NCI-H2171 treated with DMSO at 0.1 percent for 48 hours (cell line): ENCODE measurements around the gene CYB5D1.
A peak's percentile ranks its signal among the peaks of the same experiment; 100 is the strongest.
"Not testable (repeated sequence)": the region's sequence is repeated elsewhere in the genome, so short reads cannot be mapped to it uniquely, and the experiment has no call there.

Experiments
- DNase-seq: peaks from one replicate; lab custom pipeline; 2025; lab: John Stamatoyannopoulos, UW

Gene CYB5D1

GRCh38 chr17:7856011-7856810 lies 1.6 kb upstream of the CYB5D1 start:
- peak; percentile 23 for DNase-seq

- DNase-seq, result peak; percentile 100
Observed at GRCh38 chr17:7856811-7857712, 741 bp upstream of the CYB5D1 start, which contains the start of gene NAA38. TSS of gene NAA38 (minus strand) at chr17:7857559. CDS start at chr17:7857463, 96 bp downstream.

DNA sequence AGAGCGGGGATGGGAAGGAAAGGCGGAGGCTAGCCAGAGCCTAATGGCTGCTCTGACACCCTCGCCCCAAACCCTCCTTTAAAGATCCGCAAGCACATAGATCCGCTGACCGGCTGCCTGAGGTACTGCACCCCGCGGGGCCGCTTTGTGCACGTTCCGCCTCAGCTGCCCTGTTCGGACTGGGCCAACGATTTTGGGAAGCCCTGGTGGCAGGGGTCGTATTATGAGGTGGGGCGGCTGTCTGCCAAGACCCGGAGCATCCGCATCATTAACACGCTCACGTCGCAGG lies 663 bp downstream of the CYB5D1 start:
- DNase-seq, result peak; percentile 52

DNA sequence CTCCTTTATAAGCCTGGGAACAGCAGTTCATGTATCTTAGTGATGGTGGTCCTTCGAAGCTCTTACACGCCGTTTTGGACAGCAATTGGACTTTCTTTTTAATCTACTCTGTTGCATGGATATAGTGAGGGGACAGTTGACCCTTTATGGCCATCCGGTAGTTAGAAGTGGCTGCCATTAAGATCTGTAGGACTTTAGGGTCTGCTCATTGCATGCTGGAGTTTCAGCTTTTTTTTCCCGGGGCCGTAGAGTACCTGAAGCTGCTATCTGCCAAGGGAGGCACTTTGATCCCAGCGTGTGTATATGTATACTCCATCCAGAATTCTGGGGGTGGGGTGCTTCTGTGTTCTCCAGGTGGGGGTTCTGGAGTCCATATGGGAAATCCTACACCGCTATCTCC lies 1.2 kb downstream of the CYB5D1 start:
- DNase-seq, result no peak

GRCh38 chr17:7862692-7863437 lies 5.1 kb downstream of the CYB5D1 start:
- peak; percentile 83 for DNase-seq

DNA sequence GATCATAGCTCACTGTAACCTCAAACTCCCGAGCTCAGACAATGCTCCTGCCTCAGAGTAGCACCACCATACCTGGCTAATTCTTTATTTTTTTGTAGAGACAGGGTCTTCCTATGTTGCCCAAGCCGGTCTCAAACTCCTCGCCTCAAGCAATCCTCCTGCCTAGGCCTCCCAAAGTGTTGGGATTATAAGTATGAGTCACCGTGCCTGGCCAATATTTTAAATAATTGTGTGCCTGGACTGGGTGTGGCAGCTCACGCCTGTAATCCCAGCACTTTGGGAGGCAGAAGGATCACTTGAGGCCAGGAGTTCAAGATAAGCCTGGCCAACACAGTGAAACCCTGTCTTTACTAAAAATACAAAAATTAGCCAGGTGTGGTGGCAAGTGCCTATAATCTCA lies 6.6 kb downstream of the CYB5D1 start:
- not testable (repeated sequence) for DNase-seq

DNA sequence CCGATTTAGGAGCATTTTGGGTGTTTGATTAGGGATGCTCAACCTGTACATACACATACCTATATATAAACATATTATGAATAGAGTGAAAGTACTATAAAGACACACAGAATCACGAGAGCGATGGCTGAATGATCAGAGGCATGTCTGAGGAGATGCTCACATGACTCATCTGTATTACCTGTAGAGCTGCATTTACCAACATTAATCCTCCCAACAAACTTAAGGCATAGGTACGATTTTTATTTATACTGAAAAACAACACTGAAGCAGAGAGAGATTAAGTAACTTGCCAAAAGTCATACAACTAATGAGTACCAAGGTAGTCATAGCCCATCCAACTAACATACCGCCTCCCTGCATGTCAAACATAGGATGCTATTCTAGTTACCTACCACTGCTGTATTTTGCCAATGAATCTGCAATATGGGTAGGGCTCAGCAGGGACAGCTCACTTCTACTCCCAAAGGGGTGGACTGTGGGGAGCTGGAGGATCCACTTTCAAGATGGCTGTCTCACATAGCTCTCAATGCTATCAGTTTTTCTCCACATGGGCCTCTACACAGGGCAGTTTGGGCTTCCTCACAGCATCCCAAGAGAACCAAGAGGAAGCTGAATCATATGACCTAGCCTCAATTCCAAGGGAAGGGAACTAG lies 7.3 kb downstream of the CYB5D1 start:
- no peak for DNase-seq

DNA sequence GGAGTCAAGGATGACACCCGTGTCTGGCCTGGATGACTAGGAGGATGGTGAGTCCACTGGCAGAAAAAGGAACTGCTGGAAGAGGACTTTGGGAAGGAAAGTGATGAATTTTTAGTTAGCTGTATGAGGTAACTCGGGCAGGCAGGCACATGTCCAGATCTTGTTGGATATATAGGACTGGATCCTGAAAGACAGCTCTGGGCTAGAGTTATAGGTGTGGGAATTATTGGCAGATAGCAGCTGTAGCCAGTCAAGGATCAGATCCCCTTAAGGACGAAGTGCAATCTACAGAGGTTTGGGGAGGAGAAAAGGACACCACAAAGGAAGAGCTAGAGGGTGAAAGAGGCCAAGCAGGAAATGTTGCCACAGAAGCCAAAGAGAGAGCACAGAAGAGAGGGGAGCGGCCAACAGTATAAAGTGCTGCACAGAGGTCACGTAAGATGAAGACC lies 10.1 kb downstream of the CYB5D1 start:
- DNase-seq, result no peak

DNA sequence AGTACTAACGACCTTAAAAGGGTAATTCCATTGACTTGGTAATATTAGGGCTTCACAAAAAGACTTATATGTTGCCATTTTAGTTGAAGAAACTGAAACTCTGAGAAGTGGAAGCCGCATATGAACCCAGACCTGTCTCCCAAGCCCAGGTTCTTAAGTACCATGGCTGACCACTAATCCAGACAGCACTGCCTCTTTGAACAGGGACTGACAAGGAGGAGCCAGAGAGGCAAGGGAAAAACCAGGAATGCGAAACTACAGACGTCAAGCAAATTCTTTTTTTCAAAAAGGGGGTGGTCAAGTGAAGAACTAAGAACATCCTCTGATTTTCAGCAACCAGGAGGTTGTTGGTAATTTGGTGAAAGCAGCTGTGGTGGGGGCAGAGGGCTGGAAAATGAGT lies 15.2 kb downstream of the CYB5D1 start:
- no peak for DNase-seq

DNA sequence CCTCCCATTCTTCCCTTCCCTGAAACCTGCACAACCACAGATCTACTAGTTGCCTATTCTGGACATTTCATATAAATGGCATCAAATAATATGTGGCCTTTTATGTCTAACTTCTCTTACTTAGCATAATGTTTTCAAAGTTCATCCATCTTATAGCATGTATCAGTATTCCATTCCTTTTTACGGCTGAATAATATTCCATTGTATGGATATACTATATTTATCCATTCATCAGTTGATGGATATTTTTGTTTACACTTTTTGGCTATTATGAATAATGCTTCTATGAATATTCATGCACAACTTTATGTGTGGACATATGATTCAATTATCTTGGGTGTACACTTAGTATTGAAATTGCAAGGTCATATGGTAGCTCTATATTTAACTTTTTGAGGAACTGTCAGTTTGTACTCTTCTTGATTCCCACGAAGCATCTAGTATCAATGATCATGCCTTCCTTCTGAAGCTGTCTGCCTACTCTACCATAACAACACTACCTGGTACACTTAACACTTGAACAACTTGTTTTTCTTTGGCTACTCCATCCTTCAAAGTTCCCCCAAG lies 18.1 kb downstream of the CYB5D1 start:
- no peak for DNase-seq

GRCh38 chr17:7878234-7878633 lies 20.4 kb downstream of the CYB5D1 start:
- DNase-seq, result no peak

DNA sequence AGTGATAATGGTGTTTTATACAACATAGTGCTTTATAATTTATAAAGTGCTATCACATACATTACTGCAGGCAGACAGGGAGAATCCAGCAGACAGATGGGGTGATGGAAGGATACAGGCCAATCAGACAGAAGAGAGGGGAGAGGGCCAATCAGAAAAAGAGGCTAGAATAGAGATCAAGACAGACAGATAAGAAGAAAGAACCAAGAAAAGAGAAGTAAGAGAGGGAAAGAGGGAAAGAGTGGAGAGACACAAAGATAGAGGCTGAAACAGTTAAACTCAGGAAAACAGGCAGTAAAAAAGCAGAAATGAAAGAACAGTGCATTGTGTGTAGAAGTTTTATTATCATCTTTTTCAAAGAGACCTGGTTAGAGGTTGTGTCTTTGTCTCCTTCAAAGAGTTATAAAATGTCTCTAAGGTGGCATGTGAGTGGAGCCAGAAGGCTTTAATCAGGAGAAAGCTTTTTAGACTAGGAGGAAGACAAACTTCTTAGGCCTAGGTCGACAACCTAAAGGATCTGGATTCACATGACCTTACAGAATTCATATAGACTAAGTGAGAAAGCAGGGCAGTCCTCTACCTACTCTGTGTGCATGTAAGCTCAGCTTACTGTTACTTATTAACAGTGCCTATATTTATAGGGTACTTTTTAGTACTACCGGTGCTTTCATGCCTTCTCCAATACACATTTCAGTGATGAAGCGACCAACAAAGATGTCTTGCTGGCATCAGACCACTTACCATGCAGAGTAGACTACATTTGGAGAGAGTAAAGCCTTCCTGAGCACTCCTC lies 22.5 kb downstream of the CYB5D1 start:
- peak; percentile 48 for DNase-seq

DNA sequence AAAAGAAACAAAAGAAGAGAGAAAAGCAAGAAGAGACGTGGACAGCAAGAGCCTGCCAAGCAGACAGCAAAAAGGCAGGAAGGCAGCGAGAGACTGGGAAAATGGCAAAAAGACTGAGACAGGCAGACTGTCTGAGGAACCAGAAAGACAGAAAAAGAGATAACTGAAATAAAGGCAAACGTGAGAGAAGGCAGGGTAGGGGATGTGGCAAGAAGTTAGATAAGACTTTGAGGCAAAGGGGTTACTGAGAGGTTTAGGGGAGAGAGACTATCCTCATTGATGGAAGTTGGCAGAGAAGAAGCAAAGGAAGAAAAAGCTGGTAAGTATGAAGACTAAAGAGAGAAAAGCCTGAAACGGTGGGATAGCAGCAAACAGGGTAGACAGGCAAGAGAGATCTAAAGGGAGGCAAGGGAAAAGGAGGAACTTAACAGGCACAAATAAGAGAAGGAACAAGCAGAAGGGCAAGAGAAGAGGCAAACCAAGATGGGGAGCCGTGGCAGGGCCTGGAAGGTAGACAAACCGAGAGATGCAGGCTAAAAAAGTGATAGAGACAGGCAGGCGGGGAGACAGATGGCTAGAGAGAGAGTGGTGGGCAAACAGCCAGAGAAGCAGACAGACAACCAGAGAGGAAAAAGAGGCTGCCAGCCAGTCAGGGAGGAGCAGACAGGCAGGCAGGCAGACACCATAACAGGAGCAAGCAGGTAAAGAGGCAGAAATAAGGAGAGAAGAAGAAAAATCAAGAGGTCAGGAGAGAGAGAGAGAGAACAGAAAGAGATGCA lies 23.7 kb downstream of the CYB5D1 start:
- DNase-seq, result peak; percentile 98

- DNase-seq, result peak; percentile 92
Observed at GRCh38 chr17:7882068-7882467, 24.3 kb downstream of the CYB5D1 start.

- peak; percentile 71 for DNase-seq
Observed at GRCh38 chr17:7882629-7883028, 24.8 kb downstream of the CYB5D1 start.

- DNase-seq, result peak; percentile 74
Observed at GRCh38 chr17:7883781-7884386, 26.1 kb downstream of the CYB5D1 start.

DNA sequence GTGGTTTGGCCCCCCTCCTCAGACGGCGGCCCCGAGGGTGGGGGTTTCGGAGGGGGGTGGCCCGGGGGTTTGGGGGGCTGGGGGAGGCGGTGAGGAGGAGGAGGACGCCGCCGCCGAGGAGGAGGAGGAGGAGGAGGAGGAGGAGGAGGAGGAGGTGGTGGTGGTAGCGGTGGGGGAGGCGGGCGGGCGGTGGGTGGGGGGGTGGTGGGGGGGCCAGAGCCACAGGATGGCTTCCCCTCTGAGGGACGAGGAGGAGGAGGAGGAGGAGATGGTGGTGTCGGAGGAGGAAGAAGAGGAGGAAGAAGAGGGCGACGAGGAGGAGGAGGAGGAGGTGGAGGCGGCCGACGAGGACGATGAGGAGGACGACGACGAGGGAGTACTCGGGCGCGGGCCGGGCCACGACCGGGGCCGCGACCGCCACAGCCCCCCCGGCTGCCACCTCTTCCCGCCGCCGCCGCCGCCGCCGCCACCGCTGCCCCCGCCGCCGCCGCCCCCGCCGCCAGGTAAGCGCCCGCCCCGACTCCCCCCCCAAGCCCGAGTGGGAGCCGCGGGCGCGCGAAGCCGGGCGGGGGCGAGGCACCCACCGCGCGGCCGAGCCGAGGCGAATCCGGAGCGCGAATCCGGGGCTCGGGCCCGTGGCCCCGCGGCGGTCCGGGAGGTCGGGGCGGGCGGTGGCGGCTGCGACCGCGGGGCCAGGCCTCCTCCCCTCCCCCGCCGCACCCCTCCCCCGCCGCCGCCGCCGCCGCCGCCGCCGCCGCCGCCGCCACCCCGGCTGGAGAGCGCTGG lies 27.0 kb downstream of the CYB5D1 start:
- no peak for DNase-seq

DNA sequence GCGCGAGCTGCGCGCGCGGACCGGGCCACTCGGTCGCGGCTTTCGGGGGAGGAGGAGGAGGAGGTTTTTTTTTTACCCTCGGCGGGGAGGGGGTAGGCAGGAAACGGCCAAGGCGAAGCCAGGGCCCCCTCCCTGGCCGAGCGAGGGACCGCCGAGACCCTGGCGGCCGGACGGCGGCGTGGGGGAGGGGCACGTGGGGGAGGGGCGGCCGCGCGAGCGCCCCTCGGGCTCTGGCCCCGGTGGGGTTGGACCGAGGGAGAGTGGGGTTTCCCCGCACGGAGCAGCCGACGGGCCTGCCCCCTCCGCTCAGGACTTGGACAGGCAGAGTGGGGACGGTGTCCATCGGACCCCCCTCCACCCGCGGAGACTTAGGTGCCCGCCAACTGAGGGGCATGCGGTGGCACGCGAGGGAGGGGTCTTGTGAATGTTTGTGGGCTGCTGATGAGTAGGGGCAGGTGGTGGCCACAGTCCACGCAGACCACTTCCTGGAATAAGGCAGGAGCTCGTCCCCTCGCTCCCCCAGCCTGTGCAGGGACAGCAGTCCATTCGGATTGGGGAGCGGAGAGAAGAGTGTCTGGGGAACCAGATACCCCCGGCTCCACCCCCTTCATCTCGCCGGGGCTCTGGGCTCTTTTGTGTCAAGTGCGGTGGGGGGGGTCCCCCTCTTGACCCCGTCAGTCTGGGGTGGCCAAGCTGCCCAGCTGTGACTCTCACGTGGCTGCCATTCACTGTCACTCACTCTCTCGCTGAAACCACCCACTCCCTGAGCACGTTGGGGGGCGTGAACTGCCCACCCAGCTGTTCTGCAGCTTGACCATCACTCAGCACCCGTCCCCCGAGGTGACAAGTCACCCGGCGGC lies 27.8 kb downstream of the CYB5D1 start:
- DNase-seq, result peak; percentile 52
